GM19463 (cell line): ENCODE data around the gene MACROH2A2.
"Not testable (repeated sequence)": the region's sequence is repeated elsewhere in the genome, so short reads cannot be mapped to it uniquely, and the experiment has no call there.

Experiments used
- ATAC-seq: cut with Tn5 transposase; IDR thresholded peaks from one replicate; pipeline ENCODE4 v1.9.1; 2021; ENCODE audit warnings: mild to moderate bottlenecking, moderate library complexity; ENCODE audit not compliant: unreplicated experiment

The MACROH2A2 gene

DNA sequence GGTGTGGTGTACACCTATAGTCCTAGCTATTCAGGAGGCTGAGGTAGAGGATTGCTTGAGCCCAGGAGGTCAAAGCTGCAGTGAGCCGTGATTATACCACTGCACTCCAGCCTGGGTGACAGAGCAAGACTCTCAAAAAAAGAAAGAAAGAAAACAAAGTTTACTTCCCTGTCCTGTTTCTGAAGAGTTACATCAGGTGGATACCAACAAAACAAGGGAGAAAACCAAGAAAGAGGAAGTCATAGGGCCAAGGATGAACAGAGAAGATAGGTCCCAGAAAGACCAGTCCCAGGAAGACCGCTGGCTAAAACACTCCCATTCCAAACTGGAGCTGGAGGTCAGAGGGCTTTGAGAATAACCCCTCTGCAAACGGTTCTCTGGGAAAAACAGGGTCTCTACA, 13.5 kb downstream of the MACROH2A2 start:
- ATAC-seq: no peak

DNA sequence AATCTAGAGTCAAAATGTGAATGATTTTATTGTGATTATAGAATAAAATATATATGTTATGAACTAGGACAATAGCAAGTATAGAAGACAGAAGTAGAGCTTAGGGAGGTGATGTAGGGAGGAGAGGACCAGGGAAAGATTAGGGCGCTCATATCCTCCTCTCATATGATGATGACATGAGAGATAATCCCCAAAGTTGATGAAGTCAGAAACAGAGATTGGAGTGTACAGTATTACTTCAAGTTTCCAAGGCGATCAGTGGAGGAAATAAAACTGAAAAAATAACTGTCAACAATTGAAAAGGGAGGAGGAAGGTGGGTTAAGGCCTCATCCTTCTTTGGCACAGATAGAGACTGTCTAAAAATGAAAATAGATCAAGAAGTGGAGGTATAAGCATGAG, 14.9 kb downstream of the MACROH2A2 start:
- no peak for ATAC-seq

DNA sequence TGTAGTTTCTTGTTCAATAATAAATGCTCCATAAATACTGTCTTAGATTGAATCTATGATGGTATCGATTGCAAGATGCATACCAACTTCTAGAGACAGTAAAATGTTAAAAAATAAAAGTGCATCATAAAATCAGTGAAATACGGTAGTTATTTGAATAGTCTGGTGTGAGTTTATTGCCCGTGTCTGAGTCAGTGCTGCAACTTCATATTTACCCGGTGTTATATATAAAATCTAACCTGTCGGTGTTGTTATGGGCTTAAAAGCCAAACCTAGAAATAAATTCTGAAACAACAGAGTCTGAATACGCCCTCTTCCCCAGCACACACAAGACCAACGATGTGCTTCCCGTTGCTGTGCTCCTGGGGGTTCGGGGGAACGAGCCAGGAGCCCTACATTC, 16.3 kb downstream of the MACROH2A2 start:
- ATAC-seq: no peak

DNA sequence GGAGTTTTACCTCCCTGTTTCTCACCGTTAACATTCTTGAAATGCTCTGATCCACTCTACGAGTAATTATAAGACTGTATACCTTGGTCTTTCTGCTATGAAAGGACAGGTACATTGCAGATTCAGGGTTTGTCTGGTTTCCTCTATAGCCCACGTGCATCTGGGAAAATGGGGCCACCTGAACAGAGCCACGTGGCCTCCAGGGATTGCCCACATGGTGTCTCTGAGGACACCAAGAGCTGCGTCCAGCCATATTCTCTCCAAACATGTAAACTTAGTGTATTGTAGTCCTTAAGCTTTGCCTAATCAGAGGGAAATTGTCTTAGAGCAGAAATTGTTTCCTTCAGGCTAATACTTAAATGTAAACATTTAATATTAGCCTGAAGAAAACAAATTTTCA, 16.7 kb downstream of the MACROH2A2 start:
- ATAC-seq: no peak

DNA sequence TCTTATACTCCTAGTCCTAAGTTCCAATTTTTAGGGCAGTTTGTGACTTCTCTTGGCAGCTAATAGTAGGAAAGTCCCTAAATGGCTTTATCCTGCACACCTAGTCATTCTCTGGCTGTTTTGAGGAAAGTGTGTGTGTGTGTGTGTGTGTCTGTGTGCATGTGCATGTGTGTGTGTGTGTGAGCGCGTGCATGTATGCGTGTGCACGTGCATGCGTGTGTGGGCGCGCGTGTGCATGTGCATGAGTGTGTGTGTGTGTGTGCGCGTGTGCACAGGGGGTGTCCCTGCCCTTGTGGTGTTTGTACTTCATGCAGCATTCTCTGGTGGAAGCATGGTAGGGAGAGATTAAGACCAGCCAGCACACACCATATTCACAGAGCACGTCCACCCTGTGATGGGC, 18.2 kb downstream of the MACROH2A2 start:
- no peak for ATAC-seq

DNA sequence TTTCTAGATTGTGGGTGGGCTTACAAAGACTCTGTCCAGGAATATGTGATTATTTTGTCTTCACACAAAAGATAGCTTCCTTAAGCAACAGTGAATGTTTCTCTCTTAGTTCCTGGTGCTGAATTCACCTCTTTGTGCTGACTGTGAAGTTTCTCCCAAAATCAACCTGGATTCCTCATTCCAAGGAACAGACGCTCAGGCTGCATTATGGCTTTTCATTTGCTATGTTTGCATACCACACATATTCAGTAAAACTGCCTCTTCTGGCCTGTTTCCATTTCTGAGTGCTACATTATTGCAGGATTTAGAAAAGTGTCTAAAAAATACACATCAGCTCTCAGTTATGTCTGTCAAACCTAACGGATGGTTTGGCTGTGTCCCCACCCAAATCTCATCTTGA, 21.5 kb downstream of the MACROH2A2 start:
- ATAC-seq: no peak

DNA sequence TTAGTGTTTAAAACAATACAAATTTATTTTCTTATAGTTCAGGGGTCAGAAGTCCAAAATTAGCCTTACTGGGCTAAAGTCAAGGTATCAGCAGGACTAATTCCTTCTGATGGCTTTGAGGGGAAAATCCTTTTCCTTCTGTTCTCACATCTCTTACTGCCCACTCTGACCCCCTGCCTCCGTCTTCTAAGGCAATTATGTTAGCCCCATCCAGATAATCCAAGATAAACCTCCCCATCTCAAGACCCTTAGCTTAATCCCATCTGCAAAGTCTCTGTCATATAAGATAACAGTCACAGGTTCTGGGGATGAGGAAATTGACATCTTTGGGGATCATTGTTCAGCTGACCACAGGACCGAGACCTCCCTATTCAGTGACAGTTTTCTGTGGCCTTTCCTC, 22.3 kb downstream of the MACROH2A2 start:
- no peak for ATAC-seq

DNA sequence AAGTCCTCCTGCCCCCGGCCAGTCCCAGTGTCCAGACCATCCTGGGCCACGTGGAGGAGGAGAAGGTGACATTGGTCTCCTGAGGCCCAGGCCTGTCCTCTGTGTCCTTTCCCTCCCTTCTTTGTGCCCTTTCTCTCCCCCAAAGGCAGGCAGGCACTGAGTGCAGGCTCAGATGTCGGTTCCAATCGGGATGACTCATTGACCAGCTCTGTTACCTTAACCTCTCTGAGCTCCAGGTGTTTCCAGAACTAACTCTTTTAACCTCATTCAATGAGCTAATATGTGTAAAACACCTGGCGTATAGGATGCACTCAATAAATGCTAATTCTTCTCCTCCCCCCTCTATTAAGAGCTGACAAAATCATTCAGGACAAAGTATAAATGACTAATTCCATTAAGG, 25.7 kb downstream of the MACROH2A2 start:
- no peak for ATAC-seq

DNA sequence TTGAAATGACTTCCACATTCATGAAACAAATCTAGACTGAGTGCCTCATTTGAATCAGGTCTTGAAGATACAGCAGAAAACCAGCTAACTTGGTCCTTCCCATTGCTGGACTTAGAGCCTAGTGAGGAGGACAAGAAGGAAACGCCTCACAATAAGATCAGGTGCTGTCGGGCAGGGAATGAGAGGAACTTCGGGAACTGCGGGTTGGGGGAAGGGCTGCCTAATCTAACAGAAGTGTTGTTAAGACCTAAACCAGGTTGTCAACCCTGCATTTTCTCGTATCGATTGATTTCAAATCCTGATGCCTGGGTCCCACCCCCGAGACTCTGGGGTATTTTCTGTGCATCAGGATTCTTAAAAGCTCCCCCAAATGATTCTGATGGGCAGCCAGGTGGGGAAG, 26.3 kb downstream of the MACROH2A2 start:
- ATAC-seq: no peak

DNA sequence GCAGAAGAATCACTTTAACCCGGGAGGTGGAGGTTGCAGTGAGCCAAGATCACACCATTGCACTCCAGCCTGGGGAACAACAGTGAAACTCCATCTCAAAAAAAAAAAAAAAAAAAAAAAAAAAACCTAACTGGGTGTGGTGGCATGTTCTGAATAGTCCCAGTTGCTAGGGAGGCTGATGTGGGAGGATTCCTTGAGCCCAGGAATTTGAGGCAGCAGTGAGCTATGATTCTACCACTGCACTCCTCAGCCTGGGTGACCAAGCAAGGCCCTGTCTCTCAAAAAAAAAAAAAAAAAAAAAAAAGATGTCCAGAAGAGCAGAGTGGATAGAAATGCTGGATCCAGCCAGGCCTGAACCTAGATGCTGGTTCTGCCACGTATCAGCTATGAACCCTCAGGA, 28.1 kb downstream of the MACROH2A2 start:
- ATAC-seq: not testable (repeated sequence)

DNA sequence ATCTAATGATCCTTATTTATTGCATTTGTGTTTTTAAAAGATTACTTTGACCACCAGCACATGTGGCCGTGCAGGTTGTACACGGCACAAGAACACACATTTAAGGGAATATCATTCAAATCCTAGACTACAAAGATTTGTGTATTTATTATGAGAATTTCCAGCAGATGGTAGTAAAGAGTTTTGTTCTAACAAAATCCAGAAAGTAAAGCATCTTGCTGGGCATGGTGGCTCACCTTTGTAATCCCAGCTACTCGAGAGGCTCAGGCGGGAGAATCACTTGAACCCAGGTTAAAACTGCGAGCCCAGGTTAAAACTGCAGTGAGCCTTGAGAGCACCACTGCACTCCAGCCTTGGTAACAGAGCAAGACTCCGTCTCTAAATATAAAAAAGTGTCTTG, 31.5 kb downstream of the MACROH2A2 start:
- no peak for ATAC-seq

DNA sequence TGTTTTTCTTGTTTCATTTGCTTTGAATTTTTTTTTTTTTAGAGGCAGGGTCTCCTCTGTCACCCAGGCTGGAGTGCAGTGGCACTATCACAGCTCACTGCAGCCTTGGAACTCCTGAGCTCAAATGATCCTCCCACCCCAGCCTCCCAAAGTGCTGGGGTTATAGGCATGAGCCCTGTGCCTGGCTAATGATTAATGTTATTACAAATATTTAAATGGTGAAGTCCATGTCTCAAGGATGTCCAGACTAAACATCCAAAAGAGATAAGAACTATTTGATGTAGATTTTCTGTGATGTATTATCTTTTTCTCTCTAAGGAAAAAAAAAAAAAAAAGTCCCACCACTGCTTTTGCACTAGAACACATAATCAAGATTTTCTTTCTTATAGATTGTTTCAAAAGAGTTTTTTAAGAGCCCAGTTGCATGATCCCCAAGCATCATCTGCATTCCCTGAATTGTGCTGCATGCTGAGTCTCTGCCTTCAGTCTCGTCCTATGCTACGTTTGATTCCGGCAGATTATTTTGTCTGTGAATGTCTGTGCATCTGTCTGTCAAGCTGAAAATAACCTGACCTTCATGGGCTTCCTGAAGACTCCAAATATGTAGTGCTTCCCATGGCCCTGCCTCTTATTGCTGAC, 33.4 kb downstream of the MACROH2A2 start:
- no peak for ATAC-seq

DNA sequence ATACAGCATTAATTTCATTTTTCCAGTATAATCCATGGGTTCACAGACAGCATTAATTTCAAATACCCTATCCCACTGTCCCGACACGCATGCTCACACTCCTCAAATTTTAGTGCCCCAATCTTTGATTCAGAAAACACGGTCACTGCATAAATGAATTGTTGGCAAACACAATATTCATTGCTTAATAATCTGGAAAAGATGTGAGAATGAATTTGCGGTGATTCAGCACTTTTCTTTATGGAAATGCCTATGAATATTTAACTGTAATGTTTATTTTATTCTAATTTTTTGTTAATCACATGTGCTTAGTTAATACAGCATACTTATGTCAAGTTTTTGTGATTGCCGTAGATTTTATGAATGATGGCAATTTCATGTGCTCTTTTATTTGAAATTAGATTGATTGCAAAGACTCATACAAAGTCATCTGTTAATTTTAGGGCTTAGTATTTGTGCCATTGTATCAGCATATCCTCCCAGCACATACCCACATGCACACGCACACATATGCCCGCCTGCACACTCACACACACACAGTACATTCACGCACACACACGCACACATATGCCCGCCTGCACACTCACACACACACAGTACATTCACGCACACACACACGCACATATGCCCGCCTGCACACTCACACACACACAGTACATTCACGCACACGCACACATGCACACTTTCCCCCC, 35.1 kb downstream of the MACROH2A2 start:
- ATAC-seq: no peak

DNA sequence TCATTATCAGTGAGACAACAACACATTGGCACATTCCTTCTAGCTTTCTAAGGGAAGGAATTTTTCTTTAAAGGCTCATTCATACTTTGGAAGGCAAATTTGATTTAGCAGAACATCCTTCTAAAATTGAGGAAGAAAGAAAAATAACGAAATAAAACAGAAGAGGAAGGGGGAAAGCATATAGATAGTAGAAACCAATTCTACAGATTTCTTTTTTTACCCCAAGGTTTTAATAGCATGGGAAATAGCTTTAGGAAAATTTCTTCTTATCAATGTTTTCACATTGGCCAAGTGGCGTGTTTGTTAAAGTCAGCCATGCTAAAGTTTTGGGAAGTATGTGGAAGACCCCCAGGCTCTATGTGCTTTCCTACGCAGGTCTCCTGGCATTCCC, 35.7 kb downstream of the MACROH2A2 start:
- no peak for ATAC-seq

DNA sequence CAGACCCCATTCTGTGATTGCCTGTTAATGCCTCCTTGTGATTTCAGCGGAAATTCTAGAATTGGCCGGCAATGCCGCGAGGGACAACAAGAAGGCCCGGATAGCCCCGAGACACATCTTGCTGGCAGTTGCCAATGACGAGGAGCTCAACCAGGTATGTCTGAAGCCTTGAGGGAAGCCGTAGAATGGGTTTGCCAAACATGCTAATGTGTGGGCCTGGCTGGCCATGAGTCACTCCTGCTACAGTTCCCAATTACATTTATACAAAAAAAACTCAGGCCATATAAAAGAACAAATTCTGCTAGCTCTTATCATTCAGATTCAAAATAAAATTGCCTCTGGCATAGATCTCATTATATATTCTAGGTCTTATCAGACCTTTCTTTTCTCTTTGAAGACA, 37.4 kb downstream of the MACROH2A2 start:
- ATAC-seq: no peak

DNA sequence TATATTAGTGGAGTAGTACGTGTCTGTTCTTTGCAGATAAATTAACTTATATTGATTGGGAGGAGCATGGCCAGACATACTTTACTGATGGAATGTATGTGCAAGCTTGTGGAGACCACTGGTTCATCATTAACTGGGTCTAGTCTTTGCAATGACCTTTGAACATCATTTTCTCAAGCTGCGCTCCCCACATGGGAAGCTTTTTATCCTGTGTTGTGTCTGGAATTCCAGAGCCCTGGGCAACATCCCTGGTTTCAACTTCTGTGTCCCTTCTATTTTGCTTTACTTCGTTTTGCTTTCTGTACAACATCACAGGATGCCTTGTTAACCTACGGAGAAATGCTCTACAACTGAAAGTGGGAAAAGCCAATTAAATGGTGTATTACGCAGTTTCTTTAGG, 38.3 kb downstream of the MACROH2A2 start:
- no peak for ATAC-seq

DNA sequence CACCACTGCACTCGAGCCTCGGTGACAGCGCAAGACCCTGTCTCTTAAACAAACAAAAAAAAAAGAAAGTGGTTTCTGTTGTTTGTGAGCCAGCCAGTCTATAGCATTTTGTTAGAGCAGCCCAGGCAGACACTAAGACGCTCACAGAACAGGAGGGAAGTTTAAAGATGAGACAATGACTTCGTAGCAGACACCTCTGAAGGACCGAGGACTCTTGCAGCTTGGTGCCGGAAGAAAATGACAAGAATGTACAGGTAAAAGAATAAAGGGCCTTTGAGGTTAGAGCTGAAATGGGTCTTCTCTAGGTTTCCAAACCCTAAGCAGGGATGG, 39.7 kb downstream of the MACROH2A2 start:
- ATAC-seq: no peak

DNA sequence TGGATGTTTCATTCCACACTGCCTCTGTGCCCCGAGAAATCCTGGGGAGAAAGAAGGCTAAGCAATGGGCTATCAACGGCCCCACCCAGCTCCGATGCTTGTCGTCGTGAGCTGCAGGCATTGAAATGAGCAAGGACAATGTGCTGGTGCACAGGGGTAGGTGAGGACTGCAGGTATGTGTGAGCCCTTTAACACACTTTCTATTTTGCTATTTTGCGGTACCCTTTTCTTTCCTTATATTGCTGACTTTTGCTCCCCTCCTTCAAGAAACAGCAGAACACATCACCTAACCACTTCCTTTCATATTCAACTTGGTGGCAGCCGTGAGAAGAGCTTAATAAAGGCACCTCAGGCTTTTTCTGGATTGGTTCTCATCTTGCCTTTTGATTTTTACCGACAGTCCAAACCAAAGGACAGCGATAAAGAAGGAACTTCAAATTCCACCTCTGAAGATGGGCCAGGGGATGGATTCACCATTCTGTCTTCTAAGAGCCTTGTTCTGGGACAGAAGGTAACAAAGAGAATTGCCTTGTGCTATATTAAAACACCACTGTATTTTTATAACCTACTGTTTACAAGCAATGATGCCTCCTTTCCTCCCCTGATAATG, 40.8 kb downstream of the MACROH2A2 start:
- no peak for ATAC-seq

DNA sequence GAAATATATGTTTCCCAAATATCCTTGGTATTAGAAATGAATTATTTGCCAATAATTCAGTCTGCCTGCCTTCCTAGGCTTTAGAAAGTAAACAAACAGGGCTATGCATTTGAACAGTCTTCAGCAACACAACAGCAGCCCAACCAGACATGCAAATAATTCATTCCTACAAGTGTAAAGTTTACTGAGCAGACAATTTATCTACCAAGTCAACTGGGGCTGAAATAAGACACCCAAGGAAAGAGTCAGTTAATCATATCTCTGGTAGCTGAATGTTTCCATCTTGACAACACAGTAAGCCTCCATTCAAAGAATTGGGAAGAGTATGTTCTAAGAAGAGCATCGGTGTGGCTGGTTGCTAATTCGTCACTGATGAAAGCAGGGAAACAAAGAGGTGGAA, 41.6 kb downstream of the MACROH2A2 start:
- ATAC-seq: no peak

DNA sequence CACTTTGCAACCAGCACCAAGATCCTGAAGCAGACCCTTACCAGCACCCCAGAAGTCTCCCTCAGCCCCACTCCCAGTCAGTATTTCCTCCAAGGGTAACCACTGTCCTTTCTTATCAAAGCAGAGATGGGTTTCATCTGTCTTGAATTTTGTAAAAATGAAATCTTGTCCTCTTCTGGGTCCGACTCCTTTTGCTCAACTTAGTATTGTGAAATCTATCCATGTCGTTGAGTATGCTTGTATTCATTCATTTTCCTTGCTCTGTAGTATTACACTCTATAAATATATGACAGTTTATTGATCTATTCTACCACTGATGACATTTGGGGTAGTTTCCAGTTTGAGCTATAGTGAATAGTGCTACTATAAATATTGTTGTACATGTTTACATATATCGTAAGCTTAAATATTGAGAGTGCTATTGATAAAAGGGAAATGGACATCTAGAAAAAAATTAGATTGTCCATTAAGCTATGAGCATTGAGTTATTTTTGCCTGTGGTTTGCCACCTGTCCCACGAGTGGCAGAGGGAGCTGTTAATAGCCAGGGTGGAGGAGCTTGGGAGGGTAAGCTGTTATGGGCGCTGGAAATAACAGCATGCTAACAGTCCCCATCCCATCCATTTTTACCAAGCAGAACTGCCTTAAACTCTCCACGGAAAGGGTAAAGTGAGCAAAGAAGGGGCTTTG, 43.5 kb downstream of the MACROH2A2 start:
- ATAC-seq: no peak

DNA sequence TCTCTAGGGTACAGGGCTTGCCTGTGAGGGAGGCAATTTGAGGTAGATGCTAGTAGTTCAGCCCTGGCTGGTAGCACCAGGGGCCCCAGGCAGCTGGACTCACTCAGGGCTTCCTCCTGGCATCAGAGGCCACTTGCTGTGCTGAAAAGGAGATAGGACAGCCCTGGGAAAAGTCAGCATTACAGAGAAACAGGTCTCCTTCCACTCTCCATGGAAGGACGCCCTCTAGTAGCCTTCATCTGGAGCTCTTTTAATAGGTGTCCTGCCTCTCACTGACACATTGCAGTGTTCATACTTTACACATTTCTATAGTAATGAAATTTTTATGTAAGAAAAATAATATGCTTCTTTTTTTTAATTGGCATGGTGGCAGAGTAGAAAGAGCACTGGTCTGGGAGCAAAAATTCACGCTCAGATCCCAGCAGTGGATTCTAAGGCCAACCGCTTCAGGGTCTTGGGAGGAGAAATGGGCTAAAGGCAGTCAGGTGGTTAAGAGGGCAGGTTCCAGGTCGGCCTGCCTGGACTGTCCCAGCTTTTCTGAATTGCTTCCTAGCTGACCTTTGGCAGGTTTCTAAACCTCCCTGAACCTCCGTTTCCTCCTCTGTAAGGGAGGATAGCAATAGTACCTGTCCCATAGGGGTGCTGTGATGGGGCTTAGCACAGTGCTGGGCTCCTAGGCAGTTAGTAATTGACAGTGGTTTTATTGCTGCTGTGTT, 44.2 kb downstream of the MACROH2A2 start:
- no peak for ATAC-seq
